GM13977 (cell line): Measurements from ENCODE around the gene LAMA3.

Source experiments
- DNase-seq: peaks from one replicate; pipeline ENCODE4 v3.0.0; 2012; ENCODE audit warnings: low spot score
- in situ Hi-C: fragments of 300-500 bp; cut with MboI; formaldehyde crosslinking; loops from one replicate; pipeline ENCODE4 v1.12.0; 2022; ENCODE audit warnings: low sequenced_read_pairs, low pct_unique_long_range_greater_than_20kb, mixed read lengths, inconsistent platforms; ENCODE audit not compliant: unreplicated experiment
- TF ChIP-seq, protein P1 (sequence below): IDR thresholded peaks from 2 replicates; pipeline ENCODE4 v1.5.1; 2012; ENCODE audit warnings: mild to moderate bottlenecking, control low read depth; ENCODE audit not compliant: insufficient read depth; ENCODE audit errors: extremely low read depth, missing control alignments

Gene LAMA3

DNA sequence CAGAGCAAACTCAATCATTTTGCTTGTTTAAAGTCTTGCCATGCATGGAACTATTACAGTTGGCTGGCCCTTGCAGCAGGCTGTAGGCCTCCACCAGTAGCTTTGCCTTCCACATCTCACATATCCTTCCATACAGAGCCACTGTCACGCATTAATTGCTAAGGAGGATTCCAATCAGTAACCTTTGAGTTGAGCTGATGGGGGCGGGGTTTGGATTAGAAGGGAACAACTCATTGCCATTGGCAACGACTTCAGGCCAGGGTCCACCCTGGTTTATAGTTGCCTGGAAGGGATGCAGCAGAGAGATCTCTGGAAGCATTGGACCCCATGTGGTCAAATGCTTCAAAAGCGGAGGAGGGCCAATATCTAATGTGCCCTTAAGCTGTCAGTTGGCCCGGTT is 262.0 kb downstream of the LAMA3 start:
- in situ Hi-C loops = no loop called here
- TF ChIP-seq, protein P1, sequence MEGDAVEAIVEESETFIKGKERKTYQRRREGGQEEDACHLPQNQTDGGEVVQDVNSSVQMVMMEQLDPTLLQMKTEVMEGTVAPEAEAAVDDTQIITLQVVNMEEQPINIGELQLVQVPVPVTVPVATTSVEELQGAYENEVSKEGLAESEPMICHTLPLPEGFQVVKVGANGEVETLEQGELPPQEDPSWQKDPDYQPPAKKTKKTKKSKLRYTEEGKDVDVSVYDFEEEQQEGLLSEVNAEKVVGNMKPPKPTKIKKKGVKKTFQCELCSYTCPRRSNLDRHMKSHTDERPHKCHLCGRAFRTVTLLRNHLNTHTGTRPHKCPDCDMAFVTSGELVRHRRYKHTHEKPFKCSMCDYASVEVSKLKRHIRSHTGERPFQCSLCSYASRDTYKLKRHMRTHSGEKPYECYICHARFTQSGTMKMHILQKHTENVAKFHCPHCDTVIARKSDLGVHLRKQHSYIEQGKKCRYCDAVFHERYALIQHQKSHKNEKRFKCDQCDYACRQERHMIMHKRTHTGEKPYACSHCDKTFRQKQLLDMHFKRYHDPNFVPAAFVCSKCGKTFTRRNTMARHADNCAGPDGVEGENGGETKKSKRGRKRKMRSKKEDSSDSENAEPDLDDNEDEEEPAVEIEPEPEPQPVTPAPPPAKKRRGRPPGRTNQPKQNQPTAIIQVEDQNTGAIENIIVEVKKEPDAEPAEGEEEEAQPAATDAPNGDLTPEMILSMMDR = no peak
- no peak for DNase-seq

DNA sequence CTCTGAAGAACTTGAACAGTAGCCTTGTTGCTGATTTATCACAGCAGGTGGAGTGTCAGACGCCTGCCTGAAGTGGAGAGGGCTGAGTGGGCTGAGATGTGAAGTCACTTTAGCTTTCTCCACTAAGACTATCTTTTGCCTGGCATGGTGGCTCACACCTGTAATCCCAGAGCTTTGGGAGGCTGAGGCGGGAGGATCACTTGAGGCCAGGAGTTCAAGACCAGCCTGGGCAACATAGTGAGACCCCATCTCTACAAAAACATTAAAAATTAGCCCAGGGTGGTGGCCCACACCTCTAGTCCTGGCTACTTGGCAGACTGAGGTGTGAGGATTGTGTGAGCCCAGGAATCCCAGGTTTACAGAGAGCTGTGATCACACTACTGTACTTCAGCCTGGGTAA is 264.7 kb downstream of the LAMA3 start:
- in situ Hi-C loops = no loop called here
- TF ChIP-seq, protein P1 = no peak
- no peak for DNase-seq

DNA sequence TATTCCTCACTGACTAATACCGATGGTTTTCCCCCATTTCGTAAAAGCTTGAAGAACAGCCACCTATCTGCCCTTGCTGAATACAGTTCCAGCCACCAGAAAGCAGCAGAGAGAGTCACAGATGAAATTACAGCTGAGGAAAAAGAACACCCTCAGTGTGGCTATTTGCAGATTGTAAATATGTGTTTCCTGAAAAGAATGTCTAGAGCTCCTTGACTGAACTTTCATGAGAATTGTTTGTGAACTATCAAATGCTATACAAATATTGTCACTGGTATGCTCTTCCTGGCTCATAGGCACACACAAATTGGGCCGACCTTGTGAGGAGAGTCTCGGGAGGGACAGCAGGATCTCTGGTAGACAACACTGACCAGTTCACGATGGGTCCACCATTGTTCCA is 267.2 kb downstream of the LAMA3 start:
- TF ChIP-seq, protein P1 = no peak
- in situ Hi-C loops = no loop called here

DNA sequence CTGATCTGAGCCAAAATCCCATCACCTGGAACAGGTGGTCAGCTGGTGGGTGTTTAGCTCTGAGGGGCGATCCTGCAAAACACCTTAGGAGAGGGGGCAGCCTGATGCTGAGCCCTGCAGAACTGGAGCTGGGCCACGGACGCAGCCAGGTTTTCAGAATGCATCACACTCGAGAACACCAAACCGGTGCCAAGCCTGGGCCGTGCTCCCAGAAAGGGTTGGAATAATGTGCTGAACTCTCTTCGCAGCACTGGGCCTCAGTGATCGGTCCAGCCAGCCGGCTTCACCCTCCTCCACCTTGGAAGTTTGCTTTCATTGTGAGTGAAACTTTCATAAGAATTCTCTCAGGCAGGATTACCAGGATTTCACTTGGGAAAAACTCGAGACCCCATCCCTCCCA is 268.8 kb downstream of the LAMA3 start:
- no peak for DNase-seq
- in situ Hi-C loops = no loop called here
- TF ChIP-seq, protein P1 = no peak

More for the DNA sequence above, 267.2 kb downstream of the LAMA3 start:
- no peak for DNase-seq

DNA sequence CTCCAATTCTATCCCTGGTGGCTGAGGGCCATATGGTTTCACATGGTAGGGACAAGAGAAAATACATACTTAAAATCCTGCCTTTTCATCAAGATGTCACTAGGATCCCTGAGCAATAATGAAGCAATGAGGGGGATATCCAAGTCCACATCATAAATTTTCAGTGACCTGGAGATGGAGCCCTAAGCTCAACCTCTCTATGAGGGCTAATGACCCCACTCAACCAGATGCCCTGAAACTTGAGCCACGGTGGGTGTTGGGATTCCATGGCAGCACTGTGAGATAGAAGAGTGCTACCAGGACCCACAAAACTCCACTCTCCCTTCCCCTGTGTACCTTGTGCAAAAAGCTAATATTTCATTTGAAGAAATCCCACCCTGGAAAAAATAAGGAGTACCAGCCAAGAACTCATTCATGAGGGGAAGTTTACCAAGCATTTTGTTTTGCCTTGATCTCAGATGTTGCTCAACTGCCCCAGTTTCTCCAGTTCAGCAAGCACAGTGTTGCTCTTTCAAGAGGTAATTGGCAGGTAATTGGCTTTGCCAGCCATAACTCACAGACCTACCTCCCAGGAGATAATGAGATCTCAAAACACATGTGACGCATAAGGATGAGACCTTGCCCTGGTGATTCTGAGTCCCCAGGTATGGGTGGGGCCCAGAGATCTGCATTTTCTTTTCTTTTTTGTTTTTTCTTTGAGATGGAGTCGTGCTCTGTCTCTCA is 274.4 kb downstream of the LAMA3 start:
- no peak for DNase-seq
- in situ Hi-C loops = no loop called here
- TF ChIP-seq, protein P1 = peak; percentile 9

DNA sequence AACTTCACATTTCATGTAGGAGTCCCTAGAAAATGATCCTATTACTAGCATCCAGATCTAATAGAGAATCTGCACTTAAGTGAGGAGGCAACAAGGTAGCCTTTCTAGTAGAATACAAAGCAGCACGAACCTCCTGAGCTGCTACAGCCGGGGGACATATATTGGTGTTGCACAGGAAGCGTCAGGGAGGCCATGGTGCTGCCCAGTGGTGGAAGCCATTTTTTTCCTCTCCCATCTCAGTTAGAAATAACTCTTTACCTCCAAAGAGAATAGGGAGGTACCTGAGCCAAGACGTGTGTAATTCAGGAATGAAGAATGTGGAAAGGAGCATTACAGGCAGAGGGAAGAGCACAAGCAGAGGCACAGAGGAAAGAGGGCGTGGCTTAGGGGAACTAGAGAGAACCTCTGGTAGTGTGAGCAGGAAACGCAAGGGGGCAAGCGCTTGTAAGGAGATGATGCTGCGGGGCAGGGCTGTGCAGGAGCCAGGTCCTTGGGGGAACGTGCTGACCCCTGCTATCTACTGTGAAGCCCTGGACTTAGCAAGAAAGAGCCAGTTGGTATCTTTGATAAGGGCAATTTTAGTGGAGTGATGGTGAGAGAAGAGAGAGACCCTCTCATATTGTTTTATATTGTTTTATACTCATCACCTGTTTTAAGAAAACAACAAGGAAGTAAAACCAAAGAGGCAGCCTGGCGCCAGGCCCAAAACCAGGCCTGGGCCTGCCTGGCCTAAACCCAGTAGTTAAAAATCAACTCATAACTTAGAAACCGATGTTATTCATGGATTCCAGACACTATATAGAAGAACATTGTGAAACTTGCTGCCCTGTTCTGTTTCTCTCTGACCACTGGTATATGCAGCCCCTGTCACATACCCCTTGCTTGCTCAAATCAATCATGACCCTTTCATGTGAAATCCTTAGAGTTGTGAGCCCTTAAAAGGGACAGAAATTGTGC is 275.3 kb downstream of the LAMA3 start:
- DNase-seq = no peak
- in situ Hi-C loops = no loop called here
- TF ChIP-seq, protein P1 = no peak
